HCT116 (cell line): ENCODE measurements around the gene TRIM50.

ENCODE experiments used
- ATF3 ChIP-seq: IDR thresholded peaks from 2 replicates; pipeline ENCODE4 v1.6.1; 2012
- CTCF ChIP-seq, 3 experiments: fragments of 200-600 bp in 1 of 3; sonication (generic) in 1 of 3; IDR thresholded peaks in 2 of 3; conservative IDR thresholded peaks in 1 of 3; 2 replicates each; pipeline ENCODE4 v1.5.1; 2012 to 2017; ENCODE audit warnings: low read depth in 2 of 3, low read length in 2 of 3, antibody characterized with exemption in 1 of 3, borderline replicate concordance in 1 of 3, control low read depth in 1 of 3, mild to moderate bottlenecking in 1 of 3, mixed read lengths in 1 of 3, mixed run types in 1 of 3, moderate library complexity in 1 of 3; ENCODE audit not compliant: insufficient read depth in 1 of 3

DNA sequence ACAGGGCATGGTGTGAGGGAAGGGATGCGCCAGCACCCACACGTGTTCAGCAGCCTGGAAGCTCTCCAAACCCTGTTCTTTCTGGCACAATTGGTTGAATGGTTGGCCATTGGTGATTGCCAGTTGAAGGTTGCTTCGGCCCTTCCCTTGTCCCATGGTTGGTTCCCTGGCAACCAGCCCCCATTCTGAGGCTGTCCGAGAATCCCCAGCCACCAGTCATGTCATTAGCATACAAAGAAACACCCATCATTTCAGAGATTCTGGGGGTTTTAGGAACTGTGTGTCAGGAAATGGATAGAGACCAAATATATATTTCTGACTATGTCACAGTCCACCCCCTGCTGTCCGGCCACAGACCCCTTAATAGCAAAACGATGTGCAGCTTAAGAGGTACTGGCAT is 21.9 kb upstream of the TRIM50 start:
- TF ChIP-seq ATF3 = no peak
- no peak for TF ChIP-seq CTCF (IDR thresholded peaks at IDR 0.05 in 2 of 3, conservative IDR thresholded peaks at IDR 0.05 in 1 of 3; ENCODE audit: borderline replicate concordance in 1 of 3, insufficient read depth in 1 of 3, low read depth in 2 of 3, low read length in 2 of 3)
